HFFc6 (cell line): Measurements from ENCODE around the gene TP53INP2. TPM values are rescaled to one million over a fixed set of nuclear protein-coding genes. Genes with fewer than 3 reads are reported as not detected.
A peak's percentile ranks its signal among the peaks of the same experiment; 100 is the strongest.

Experiments
- DNase-seq: peaks from one replicate; pipeline ENCODE4 v3.0.0-alpha.2; 2018
- H3K27ac Mint-ChIP-seq: 2 replicates; pipeline ENCODE4 v1.8.0; 2020; ENCODE audit warnings: mild to moderate bottlenecking, mixed read lengths
- H3K27me3 Mint-ChIP-seq: 2 replicates; pipeline ENCODE4 v1.8.0; 2021; ENCODE audit warnings: mild to moderate bottlenecking, moderate library complexity, mixed read lengths; ENCODE audit not compliant: insufficient read depth
- H3K36me3 Mint-ChIP-seq: 2 replicates; pipeline ENCODE4 v1.8.0; 2021; ENCODE audit warnings: low read depth, mixed read lengths
- H3K4me1 Mint-ChIP-seq: 2 replicates; pipeline ENCODE4 v1.8.0; 2020; ENCODE audit warnings: low read depth, mixed read lengths
- H3K4me3 Mint-ChIP-seq: 2 replicates; pipeline ENCODE4 v1.8.0; 2020; ENCODE audit warnings: mild to moderate bottlenecking, moderate library complexity, mixed read lengths
- H3K9me3 Mint-ChIP-seq: 2 replicates; pipeline ENCODE4 v1.8.0; 2020; ENCODE audit warnings: mild to moderate bottlenecking, mixed read lengths
- total RNA-seq, 6 experiments: library from RNA; stranded (reverse); fragmentation: NEBNext Ultra II Directional; extraction: Animal tissue kit (Norgen Biotek cat#: 25700); gene quantifications; 2 replicates in 1 of 6; 3 replicates in 5 of 6; pipeline ENCODE4 v1.2.3, GENCODE V29; 2021
- TF ChIP-seq, protein P1 (sequence below): fragments of 200-600 bp; sonication (generic); IDR thresholded peaks from 2 replicates; pipeline ENCODE4 v1.5.0; 2021; ENCODE audit warnings: antibody characterized with exemption, mild to moderate bottlenecking

TP53INP2 gene
- total RNA-seq, 6 experiments from 2014 or later = 14.2 to 23.8 (median 21.3) TPM

DNA sequence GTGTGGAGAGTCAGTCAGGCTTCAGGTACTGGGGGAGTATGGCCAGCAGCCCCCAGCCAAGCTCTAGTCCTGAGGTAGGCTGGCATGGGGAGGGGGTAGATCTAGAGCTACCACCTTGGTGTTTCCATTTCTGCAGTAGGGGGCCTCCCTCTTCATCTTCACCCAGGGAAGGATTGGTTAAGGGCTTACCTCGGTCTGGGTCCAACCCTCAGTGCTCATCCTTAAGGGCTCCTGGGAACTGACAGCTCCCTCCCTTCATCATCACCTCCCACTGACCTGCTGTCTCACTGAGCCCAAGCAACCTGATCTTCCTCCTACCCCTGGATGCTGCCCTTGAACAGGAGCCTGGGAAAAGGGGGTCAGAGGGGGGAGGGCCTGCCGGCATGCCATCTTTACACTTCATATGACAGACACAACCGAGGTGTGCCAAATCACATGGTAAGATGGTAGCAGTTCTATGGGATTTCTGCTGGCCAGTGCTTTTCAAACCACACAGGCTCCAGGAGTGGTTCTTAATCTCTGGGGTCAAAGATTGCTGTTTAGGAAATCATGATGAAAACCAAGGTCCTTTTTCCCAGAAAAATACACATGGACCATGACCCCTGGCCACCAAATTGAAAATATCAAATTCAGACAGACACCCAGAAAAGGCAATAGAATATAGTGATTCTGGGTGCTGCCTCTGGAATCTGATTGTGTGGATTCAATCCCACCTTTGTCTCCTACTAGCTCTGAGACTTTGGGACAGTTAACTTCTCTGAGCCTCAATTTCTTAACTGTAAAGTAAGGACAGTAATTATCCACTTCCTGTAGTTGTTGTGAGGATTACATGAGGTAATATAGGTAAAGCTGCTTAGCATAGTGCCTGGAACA, 3.0 kb downstream of the TP53INP2 start:
- H3K36me3 Mint-ChIP-seq = peaks cover 8% of the 10 kb centered on the region; the same call in 1 of the 2 replicates
- H3K27me3 Mint-ChIP-seq = peaks cover 9% of the 10 kb centered on the region
- DNase-seq = no peak
- no peaks in the 10 kb centered on the region for H3K9me3 Mint-ChIP-seq
- TF ChIP-seq, protein P1, sequence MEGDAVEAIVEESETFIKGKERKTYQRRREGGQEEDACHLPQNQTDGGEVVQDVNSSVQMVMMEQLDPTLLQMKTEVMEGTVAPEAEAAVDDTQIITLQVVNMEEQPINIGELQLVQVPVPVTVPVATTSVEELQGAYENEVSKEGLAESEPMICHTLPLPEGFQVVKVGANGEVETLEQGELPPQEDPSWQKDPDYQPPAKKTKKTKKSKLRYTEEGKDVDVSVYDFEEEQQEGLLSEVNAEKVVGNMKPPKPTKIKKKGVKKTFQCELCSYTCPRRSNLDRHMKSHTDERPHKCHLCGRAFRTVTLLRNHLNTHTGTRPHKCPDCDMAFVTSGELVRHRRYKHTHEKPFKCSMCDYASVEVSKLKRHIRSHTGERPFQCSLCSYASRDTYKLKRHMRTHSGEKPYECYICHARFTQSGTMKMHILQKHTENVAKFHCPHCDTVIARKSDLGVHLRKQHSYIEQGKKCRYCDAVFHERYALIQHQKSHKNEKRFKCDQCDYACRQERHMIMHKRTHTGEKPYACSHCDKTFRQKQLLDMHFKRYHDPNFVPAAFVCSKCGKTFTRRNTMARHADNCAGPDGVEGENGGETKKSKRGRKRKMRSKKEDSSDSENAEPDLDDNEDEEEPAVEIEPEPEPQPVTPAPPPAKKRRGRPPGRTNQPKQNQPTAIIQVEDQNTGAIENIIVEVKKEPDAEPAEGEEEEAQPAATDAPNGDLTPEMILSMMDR = no peak
- H3K27ac Mint-ChIP-seq = no peak overlapping the region
- no peak overlapping the region for H3K4me3 Mint-ChIP-seq
- H3K4me1 Mint-ChIP-seq = peaks cover 62% of the 10 kb centered on the region

DNA sequence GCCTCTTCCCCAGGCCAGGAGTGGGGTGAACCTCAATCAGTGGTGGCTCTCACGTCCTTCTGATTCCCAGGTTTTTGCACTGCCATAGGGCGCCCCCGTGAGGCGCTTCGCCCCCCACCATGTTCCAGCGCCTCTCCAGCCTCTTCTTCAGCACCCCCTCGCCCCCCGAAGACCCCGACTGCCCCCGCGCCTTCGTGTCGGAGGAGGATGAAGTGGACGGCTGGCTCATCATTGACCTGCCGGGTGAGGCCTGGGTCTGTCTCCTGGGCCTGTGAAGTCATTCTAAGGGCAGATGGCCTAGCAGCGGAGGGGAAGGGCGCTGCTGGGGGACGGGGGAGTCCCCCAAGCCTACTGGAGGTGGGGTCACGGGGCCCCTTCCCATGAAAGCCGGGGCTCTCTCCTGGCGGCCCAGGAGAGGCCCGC, 4.5 kb downstream of the TP53INP2 start:
- DNase-seq = peak; percentile 9
- Mint-ChIP-seq H3K9me3 (no peaks in the 10 kb centered on the region), H3K36me3 (peaks cover 13% of the 10 kb centered on the region; the same call in 1 of the 2 replicates), H3K4me1 (peaks cover 67% of the 10 kb centered on the region), H3K4me3 (peak overlapping the region; percentile 87), H3K27ac (peak overlapping the region; percentile 92), H3K27me3 (peaks cover 4% of the 10 kb centered on the region)
- TF ChIP-seq, protein P1 = peak; percentile 80

DNA sequence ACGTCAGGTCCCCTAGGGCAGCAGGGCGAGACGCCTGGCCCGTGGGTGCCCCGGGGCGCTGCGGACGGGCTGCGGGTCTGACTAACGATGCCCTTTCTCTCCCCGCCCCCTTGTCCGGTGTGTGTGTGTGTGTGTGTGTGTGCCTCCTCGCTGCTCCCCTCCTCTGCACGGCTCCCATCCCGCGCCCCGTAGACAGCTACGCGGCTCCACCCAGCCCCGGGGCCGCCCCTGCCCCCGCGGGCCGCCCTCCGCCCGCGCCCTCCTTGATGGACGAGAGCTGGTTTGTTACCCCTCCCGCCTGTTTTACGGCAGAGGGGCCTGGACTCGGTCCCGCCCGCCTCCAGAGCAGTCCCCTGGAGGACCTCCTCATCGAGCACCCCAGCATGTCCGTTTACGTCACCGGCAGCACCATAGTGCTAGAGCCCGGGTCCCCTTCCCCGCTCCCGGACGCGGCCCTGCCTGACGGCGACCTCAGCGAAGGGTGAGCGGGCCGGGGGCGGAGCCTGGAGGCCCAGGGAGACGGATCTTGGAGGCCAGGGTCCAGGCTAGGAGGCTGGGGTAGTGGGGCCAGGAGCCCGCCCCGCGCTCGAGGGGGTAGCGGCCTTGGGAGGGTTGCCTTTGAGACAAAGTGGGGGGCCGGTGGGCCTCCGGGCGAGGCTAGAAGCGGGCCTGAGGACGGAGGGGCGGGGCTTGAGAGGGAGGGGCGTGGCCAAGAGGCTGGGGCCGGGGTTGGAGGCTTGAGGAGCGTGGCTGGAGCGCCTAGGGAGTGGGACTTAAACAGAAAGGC, 5.1 kb downstream of the TP53INP2 start:
- TF ChIP-seq, protein P1 = no peak
- peak; percentile 88 for DNase-seq
- Mint-ChIP-seq H3K36me3 (peaks cover 13% of the 10 kb centered on the region; the same call in 1 of the 2 replicates), H3K27ac (peak overlapping the region; percentile 92), H3K9me3 (no peaks in the 10 kb centered on the region), H3K4me1 (peaks cover 71% of the 10 kb centered on the region), H3K27me3 (peaks cover 2% of the 10 kb centered on the region), H3K4me3 (peak overlapping the region; percentile 87)

DNA sequence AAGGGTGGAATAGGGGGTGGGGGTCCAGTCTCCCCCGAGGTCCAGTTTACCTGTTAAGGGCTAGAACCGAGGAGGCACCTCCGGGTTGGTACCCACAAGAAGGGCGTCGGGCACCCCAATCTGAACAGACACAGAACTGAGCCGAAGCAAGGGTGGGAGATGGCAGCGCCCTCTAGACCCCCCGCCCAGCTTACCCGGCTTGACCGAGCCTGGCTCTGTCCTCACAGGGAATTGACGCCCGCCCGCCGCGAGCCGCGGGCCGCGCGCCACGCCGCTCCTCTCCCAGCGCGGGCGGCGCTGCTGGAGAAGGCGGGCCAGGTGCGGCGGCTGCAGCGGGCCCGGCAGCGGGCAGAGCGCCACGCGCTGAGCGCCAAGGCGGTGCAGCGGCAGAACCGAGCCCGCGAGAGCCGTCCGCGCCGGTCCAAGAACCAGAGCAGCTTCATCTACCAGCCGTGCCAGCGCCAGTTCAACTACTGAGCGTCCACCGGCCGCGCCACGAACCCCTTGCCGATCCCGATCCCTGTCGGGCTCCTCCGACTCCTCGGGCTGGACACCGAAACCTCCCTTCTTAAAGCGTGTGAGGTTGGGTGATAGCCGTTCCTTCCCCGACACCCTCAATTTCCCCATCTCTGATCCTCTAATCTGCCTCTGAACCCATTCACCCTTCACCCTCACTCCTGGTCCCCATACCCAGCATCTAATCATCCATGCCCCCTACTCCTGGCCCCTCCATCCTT, 5.9 kb downstream of the TP53INP2 start:
- Mint-ChIP-seq H3K27me3 (peaks cover 2% of the 10 kb centered on the region), H3K9me3 (no peaks in the 10 kb centered on the region), H3K4me1 (peaks cover 73% of the 10 kb centered on the region), H3K36me3 (peaks cover 15% of the 10 kb centered on the region), H3K4me3 (peak overlapping the region; percentile 89), H3K27ac (peak overlapping the region; percentile 92)
- TF ChIP-seq, protein P1 = peak; percentile 32; the same call in 1 of the 2 replicates
- DNase-seq = peak; percentile 14

DNA sequence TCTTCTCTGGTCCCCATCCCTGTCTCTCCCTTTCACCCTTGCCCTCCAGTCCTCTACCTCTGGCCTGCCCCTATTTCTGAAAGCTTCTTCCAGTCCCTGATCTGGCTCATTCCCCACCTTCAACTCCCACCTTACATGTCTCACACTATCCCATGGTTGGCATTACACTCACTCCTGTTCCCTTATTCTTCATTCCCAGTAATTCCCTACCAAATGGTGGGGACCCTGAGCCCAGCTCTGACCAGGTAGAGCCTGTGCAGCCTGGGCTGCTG, 6.4 kb downstream of the TP53INP2 start:
- Mint-ChIP-seq H3K4me1 (peaks cover 73% of the 10 kb centered on the region), H3K27ac (peak overlapping the region; percentile 69), H3K4me3 (peak overlapping the region; percentile 89), H3K27me3 (peaks cover 2% of the 10 kb centered on the region), H3K9me3 (no peaks in the 10 kb centered on the region), H3K36me3 (peaks cover 20% of the 10 kb centered on the region)
- DNase-seq = no peak
- TF ChIP-seq, protein P1 = no peak
